RWPE2 (cell line): Measurements from ENCODE around the gene SLC31A2.

Experiments used
- ATAC-seq: fragments of 200-7000 bp; cut with Tn5 transposase; 3 replicates; pipeline ENCODE4 v1.9.1; 2021; ENCODE audit warnings: low read depth
- DNase-seq: peaks from one replicate; pipeline ENCODE4 v3.0.0-alpha.2; 2020; ENCODE audit warnings: low spot score
- H3K27ac ChIP-seq: fragments of 450-650 bp; 2 replicates; pipeline ENCODE4 v1.5.1; 2017; ENCODE audit warnings: mild to moderate bottlenecking; ENCODE audit not compliant: poor library complexity, severe bottlenecking
- H3K27me3 ChIP-seq: fragments of 250-450 bp; sonication (Bioruptor Pico); 2 replicates; pipeline ENCODE4 v1.5.1; 2021; ENCODE audit warnings: mild to moderate bottlenecking, moderate library complexity; ENCODE audit not compliant: insufficient read depth, poor library complexity, severe bottlenecking
- H3K36me3 ChIP-seq: fragments of 250-450 bp; sonication (Bioruptor Pico); 2 replicates; pipeline ENCODE4 v1.5.1; 2020; ENCODE audit warnings: low read depth, mild to moderate bottlenecking, moderate library complexity
- H3K4me1 ChIP-seq: fragments of 250-450 bp; sonication (Bioruptor Pico); 2 replicates; pipeline ENCODE4 v1.5.1; 2021; ENCODE audit warnings: mild to moderate bottlenecking, moderate library complexity; ENCODE audit not compliant: insufficient read depth, poor library complexity, severe bottlenecking
- H3K4me3 ChIP-seq: fragments of 250-450 bp; sonication (Bioruptor Pico); 2 replicates; pipeline ENCODE4 v1.5.1; 2021; ENCODE audit warnings: mild to moderate bottlenecking, moderate library complexity; ENCODE audit not compliant: severe bottlenecking
- H3K9me3 ChIP-seq: fragments of 250-450 bp; sonication (Bioruptor Pico); 2 replicates; pipeline ENCODE4 v1.5.1; 2021; ENCODE audit warnings: mild to moderate bottlenecking, moderate library complexity; ENCODE audit not compliant: severe bottlenecking
- TF ChIP-seq, protein P1 (sequence below): fragments of 450-650 bp; IDR thresholded peaks from one replicate; pipeline ENCODE4 v1.5.1; 2017; ENCODE audit warnings: mild to moderate bottlenecking, moderate library complexity; ENCODE audit not compliant: poor library complexity, severe bottlenecking

Gene SLC31A2

DNA sequence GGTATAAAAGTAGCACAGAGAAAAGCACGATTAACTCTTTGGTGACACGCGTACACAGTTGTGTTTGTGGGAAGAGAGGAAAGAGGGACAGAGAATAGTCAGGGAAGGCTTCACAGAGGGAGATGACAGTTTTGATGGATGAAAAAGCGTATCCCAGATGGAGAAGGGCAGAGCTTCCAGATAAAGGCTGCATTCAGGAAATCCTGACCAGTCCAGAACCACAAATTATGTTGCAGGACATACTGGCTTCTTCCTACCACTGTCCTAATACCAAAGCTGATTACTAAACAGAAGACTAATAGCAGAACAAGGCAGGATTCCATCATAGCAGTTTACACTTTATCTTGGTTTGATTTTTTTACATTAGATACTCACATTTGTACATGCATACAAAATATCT, 34.5 kb downstream of the SLC31A2 start:
- H3K9me3 ChIP-seq, result no peaks in the 10 kb centered on the region
- no peak for DNase-seq
- H3K27me3 ChIP-seq, result no peaks in the 10 kb centered on the region
- peaks cover 89% of the 10 kb centered on the region for H3K36me3 ChIP-seq
- no peak for ATAC-seq
- TF ChIP-seq, protein P1, sequence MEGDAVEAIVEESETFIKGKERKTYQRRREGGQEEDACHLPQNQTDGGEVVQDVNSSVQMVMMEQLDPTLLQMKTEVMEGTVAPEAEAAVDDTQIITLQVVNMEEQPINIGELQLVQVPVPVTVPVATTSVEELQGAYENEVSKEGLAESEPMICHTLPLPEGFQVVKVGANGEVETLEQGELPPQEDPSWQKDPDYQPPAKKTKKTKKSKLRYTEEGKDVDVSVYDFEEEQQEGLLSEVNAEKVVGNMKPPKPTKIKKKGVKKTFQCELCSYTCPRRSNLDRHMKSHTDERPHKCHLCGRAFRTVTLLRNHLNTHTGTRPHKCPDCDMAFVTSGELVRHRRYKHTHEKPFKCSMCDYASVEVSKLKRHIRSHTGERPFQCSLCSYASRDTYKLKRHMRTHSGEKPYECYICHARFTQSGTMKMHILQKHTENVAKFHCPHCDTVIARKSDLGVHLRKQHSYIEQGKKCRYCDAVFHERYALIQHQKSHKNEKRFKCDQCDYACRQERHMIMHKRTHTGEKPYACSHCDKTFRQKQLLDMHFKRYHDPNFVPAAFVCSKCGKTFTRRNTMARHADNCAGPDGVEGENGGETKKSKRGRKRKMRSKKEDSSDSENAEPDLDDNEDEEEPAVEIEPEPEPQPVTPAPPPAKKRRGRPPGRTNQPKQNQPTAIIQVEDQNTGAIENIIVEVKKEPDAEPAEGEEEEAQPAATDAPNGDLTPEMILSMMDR, result no peak
- H3K4me3 ChIP-seq, result no peak overlapping the region
- H3K27ac ChIP-seq, result no peak overlapping the region
- H3K4me1 ChIP-seq, result peaks cover 24% of the 10 kb centered on the region

DNA sequence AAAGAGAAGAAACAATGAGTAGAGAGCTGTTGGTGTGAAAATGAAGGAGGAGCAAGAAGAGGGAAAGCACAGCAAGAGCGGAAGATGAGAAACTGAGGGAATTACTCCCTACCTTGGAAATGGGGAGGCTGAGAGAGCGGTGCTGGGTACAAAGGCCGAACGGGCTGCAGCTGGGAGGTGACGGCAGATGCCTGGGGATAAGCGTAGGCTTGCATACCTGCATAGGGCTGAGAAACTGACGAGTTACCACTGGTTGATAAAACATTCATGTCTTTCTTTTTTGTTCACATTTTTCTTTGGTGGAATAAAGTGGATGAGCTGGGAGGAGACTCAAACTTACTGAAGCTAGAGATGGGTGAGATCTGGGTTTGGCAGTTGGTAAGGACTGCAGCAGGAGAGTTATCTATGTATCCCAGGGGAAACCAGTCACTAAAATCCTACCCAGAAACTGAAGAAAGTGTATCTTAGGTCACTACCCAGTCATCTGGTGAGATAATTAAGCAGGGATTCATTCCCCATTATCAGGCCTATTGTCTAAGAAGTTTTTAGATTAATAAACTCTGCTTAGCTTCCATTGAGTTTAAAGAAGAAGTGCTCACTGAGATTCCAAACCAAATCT, 35.4 kb downstream of the SLC31A2 start:
- ATAC-seq (no peak), DNase-seq (no peak)
- Histone ChIP-seq H3K27ac (no peak overlapping the region), H3K4me1 (peaks cover 24% of the 10 kb centered on the region), H3K36me3 (peaks cover 81% of the 10 kb centered on the region), H3K9me3 (no peaks in the 10 kb centered on the region), H3K4me3 (no peak overlapping the region), H3K27me3 (no peaks in the 10 kb centered on the region)
- TF ChIP-seq, protein P1, result no peak

DNA sequence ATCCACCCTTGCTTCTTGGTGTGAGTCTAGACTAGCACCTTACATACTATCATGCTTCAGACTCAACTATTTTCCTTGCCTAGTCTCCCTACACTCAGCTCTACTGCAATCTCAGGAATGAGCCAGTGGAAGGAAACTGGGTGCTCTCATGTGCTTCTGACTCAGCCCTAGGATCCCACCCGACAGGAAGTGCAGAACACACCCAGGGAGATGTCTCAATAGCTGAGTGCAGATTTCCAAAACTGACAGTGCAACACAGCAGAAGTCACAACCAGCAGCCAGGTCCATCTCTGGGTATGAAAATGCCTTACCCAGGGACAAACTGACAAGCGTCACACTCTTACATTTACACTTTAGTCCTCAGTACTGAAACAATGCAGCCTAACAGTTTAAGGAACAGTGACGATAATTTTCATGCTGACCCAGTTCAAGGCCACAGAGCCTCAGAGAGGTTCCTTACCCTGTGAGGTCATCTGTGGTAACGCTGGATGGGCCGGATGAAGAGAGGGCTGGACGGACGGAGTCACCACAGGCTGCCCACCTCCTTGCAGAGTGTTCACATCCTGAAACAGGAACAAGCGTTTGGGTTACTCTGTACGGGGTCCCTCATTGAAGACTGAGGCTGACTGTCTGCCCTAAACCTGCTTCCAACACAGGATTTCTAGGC, 37.3 kb downstream of the SLC31A2 start:
- H3K4me3 ChIP-seq, result no peak overlapping the region
- TF ChIP-seq, protein P1, result no peak
- H3K4me1 ChIP-seq, result peaks cover 24% of the 10 kb centered on the region
- peak overlapping the region; percentile 81 for H3K27ac ChIP-seq
- no peaks in the 10 kb centered on the region for H3K9me3 ChIP-seq
- ATAC-seq (peak; percentile 99), DNase-seq (peak; percentile 66)
- H3K36me3 ChIP-seq, result peaks cover 69% of the 10 kb centered on the region
- H3K27me3 ChIP-seq, result no peaks in the 10 kb centered on the region

DNA sequence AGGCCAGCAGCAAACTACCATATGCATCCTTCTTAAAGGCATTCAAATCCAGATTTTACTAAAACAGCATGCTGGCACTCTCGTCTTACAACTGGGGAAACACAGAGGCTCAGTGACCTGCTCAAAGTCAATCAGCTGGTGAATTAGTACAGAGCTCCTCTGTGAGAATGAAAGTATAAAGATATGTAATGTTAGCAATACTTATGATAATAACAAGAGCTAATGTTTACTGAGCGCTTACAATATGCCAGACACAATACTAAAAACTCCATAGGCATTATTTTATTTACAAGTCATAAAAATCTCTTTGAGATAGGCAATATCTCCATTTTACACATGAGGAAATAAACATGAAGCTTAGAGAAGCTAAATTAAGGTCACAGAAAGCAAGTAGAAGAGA, 41.6 kb downstream of the SLC31A2 start:
- H3K9me3 ChIP-seq, result no peaks in the 10 kb centered on the region
- no peak for DNase-seq
- H3K27ac ChIP-seq, result no peak overlapping the region
- H3K4me1 ChIP-seq, result peaks cover 17% of the 10 kb centered on the region
- no peaks in the 10 kb centered on the region for H3K27me3 ChIP-seq
- no peak for ATAC-seq
- no peak overlapping the region for H3K4me3 ChIP-seq
- H3K36me3 ChIP-seq, result peaks cover 61% of the 10 kb centered on the region
- TF ChIP-seq, protein P1, result no peak
